K562 (cell line): Measurements from ENCODE around the gene GDF7. TPM values are rescaled to one million over a fixed set of nuclear protein-coding genes. Genes with fewer than 3 reads are reported as not detected.

Experiments
- CREB1 ChIP-seq, 2 experiments: sonication (generic) in 1 of 2; formaldehyde crosslinking in 1 of 2; IDR thresholded peaks; 2 replicates each; pipeline versions ENCODE4 v1.6.1 to v1.8.0; 2012 to 2022; ENCODE audit warnings: inconsistent platforms in 1 of 2, mild to moderate bottlenecking in 1 of 2, missing genetic modification reagents in 1 of 2, moderate library complexity in 1 of 2
- CTCF ChIP-seq, 3 experiments: IDR thresholded peaks in 2 of 3; conservative IDR thresholded peaks in 1 of 3; 2 replicates each; pipeline ENCODE4 v1.5.1; 2011 to 2012; ENCODE audit warnings: low read length in 3 of 3, mild to moderate bottlenecking in 3 of 3, control low read depth in 2 of 3, improper control_type of control experiment in 1 of 3, inconsistent platforms in 1 of 3, low read depth in 1 of 3, mixed read lengths in 1 of 3, moderate library complexity in 1 of 3; ENCODE audit not compliant: insufficient read depth in 2 of 3
- HDGF ChIP-seq: fragments of 450-650 bp; IDR thresholded peaks from 2 replicates; pipeline ENCODE4 v1.6.1; 2016
- NFE2L1 ChIP-seq: fragments of 450-650 bp; IDR thresholded peaks from 2 replicates; pipeline ENCODE4 v1.6.1; 2016; ENCODE audit warnings: missing genetic modification characterization, low read depth, mild to moderate bottlenecking, missing compliant biosample characterization, moderate library complexity, borderline replicate concordance
- RB1 ChIP-seq: fragments of 450-650 bp; IDR thresholded peaks from 2 replicates; pipeline ENCODE4 v1.6.1; 2017; ENCODE audit warnings: low read depth, mild to moderate bottlenecking
- SMC3 ChIP-seq: conservative IDR thresholded peaks from 2 replicates; pipeline ENCODE4 v1.6.1; 2011; ENCODE audit warnings: low read depth, low read length, improper control_type of control experiment; ENCODE audit not compliant: insufficient read depth
- SOX6 ChIP-seq: fragments of 450-650 bp; IDR thresholded peaks from 2 replicates; pipeline ENCODE4 v1.6.1; 2014; ENCODE audit warnings: mild to moderate bottlenecking
- ZBTB11 ChIP-seq, 3 experiments: fragments of 200-800 bp in 1 of 3; fragments of 250-450 bp in 1 of 3; fragments of 450-650 bp in 1 of 3; sonication (Bioruptor Pico) in 1 of 3; sonication (Bioruptor generic) in 1 of 3; formaldehyde crosslinking in 1 of 3; IDR thresholded peaks; 2 replicates each; pipeline versions ENCODE4 v1.6.1 to v1.8.0; 2016 to 2022; ENCODE audit warnings: mild to moderate bottlenecking in 2 of 3, missing genetic modification characterization in 2 of 3, missing compliant biosample characterization in 1 of 3, moderate library complexity in 1 of 3
- ZBTB8A ChIP-seq: fragments of 450-650 bp; IDR thresholded peaks from 2 replicates; pipeline ENCODE4 v1.6.1; 2018; ENCODE audit warnings: mild to moderate bottlenecking, moderate library complexity; ENCODE audit not compliant: partially characterized antibody
- ZFP30 ChIP-seq: fragments of 250-450 bp; sonication (Bioruptor Pico); IDR thresholded peaks from 2 replicates; pipeline ENCODE4 v1.8.0; 2022; ENCODE audit warnings: moderate library complexity, mild to moderate bottlenecking, inconsistent platforms, borderline replicate concordance
- ZNF384 ChIP-seq: IDR thresholded peaks from 2 replicates; pipeline ENCODE4 v1.6.1; 2012; ENCODE audit warnings: low read depth, low read length, improper control_type of control experiment
- polyA plus RNA-seq, 8 experiments: library from polyadenylated mRNA; depleted of rRNA in 4 of 8; stranded (reverse) in 5 of 8; unstranded in 3 of 8; fragments of >200 nt; fragmentation: Nextera tagmentation in 2 of 8; fragmentation: Illumina TruSeq in 1 of 8; extraction: Ambion mirVana in 2 of 8; extraction: Trizol in 1 of 8; gene quantifications; 2 replicates each; pipeline versions ENCODE4 v1.2.1 to v1.2.3, GENCODE V29; 2011 to 2014; ENCODE audit warnings: inconsistent platforms in 1 of 8, missing spikeins in 1 of 8
- total RNA-seq, 7 experiments: library from RNA; depleted of rRNA in 6 of 7; stranded (reverse); fragments of >200 nt in 6 of 7; fragmentation: Illumina TruSeq in 2 of 7; extraction: Trizol in 2 of 7; gene quantifications; 2 replicates each; pipeline versions ENCODE4 v1.2.1 to v1.2.3, GENCODE V29; 2011 to 2021; ENCODE audit warnings: low replicate concordance in 1 of 7
- TF ChIP-seq, protein P1 (sequence below): sonication (generic); formaldehyde crosslinking; IDR thresholded peaks from 2 replicates; pipeline ENCODE4 v1.9.0; 2022; ENCODE audit warnings: mild to moderate bottlenecking, missing genetic modification reagents

The GDF7 gene
- total and polyA plus RNA-seq, 9 of the 15 experiments (the other 6 are each of a cell fraction or from before 2014, with no cell fraction given) = 0.01 TPM; not detected in 7

DNA sequence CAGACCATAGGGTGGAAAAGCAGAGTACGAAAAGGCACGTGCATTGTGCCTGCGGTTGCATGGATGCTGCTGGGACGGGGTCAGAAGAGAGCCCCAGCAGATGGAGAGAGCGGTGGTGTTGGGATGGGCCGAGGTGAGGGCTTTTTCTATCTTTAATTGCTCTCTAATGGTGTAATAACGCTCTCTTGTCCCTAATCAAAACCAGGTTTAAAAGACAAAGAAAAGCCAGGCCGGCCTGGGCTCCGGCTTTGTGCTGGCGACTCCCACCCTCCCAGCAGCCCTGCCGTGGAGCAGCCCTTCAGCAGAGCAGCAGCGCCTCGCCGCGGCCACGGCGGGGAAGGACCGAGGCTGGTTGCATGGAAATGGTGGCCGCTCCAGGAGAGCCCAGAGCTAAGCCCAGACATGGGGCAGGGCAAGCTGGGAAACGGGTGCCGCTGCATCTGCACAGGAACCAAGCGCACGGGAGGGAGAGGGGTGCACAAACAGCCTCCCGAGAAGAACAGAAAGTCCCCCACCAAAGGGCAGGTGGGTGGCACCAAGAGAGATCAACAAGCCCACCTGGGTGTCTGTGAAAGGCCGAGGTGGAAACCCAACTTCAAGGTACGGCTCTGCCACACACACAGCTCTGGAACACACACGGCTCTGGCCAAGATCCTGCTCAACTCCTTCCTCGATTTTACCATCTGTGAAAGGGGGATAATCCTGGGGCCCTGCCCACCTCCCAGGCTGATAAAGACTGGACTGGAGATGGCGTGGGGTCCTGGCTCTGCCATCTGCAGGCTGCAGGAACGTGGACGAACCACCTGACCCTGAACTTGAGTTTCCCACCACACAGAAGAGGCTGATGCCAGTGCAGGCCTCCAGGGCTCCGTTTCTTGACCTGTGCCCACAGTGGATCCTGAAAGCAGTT lies 31.0 kb upstream of the GDF7 start (continued):
- TF ChIP-seq ZNF384 (peak; percentile 62; the same call in 1 of the 2 replicates), CREB1 (IDR thresholded peaks at IDR 0.05) (no peak), CREB1 (CRISPR knock-in tag; IDR thresholded peaks at IDR 0.05) (no peak), ZBTB11 (CRISPR knock-in tag; IDR thresholded peaks at IDR 0.05) (no peak), NFE2L1 (no peak), SMC3 (peak; percentile 99), ZFP30 (CRISPR knock-in tag) (no peak), CTCF (IDR thresholded peaks at IDR 0.05 in 2 of 3, conservative IDR thresholded peaks at IDR 0.05 in 1 of 3; ENCODE audit: insufficient read depth in 2 of 3, low read depth in 1 of 3, low read length in 3 of 3) (peak; percentile 93 to 98 (median 96)), SOX6 (0 out of 2 replicates have a peak, but pooled peaks have one; percentile 22), HDGF (no peak), ZBTB8A (no peak), RB1 (peak; percentile 62; the same call in 1 of the 2 replicates)
- TF ChIP-seq, protein P1, sequence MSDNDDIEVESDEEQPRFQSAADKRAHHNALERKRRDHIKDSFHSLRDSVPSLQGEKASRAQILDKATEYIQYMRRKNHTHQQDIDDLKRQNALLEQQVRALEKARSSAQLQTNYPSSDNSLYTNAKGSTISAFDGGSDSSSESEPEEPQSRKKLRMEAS (CRISPR knock-in tag) = peak; percentile 50; the same call in 1 of the 2 replicates
